Measurements from ENCODE around the gene DPH7.
"Not testable (repeated sequence)": the region's sequence is repeated elsewhere in the genome, so short reads cannot be mapped to it uniquely, and the experiment has no call there.

DPH7 gene

GRCh38 chr9:137545123-137545522 lies 33.6 kb downstream of the DPH7 start:
- peak; percentile 72 for DNase-seq (ENCODE audit: low spot score)

GRCh38 chr9:137544176-137544760 lies 34.5 kb downstream of the DPH7 start:
- DNase-seq (ENCODE audit: low spot score), result peak; percentile 74

- DNase-seq (ENCODE audit: low spot score), result no peak
These were observed 35.3 kb downstream of the DPH7 start for GRCh38 chr9:137543237-137543963.

- DNase-seq (ENCODE audit: low spot score), result no peak
These were observed 36.2 kb downstream of the DPH7 start for GRCh38 chr9:137542486-137542885.

- no peak for DNase-seq (ENCODE audit: low spot score)
These were observed 38.2 kb downstream of the DPH7 start for GRCh38 chr9:137540536-137540935.

GRCh38 chr9:137538058-137538457 lies 40.7 kb downstream of the DPH7 start:
- DNase-seq (ENCODE audit: low spot score), result no peak

- not testable (repeated sequence) for DNase-seq (ENCODE audit: low spot score)
These were observed 42.1 kb downstream of the DPH7 start for GRCh38 chr9:137536594-137537131.

GRCh38 chr9:137535120-137535428 lies 43.7 kb downstream of the DPH7 start:
- DNase-seq (ENCODE audit: low spot score), result no peak

GRCh38 chr9:137534256-137535119 lies 44.2 kb downstream of the DPH7 start:
- DNase-seq (ENCODE audit: low spot score), result peak; percentile 75

- DNase-seq (ENCODE audit: low spot score), result not testable (repeated sequence)
These were observed 45.7 kb downstream of the DPH7 start for GRCh38 chr9:137532891-137533468.

- DNase-seq (ENCODE audit: low spot score), result no peak
These were observed 47.5 kb downstream of the DPH7 start for GRCh38 chr9:137531099-137531765.

GRCh38 chr9:137530331-137530730 lies 48.4 kb downstream of the DPH7 start:
- DNase-seq (ENCODE audit: low spot score), result no peak

GRCh38 chr9:137524981-137525317 lies 53.8 kb downstream of the DPH7 start:
- no peak for DNase-seq (ENCODE audit: low spot score)

- no peak for DNase-seq (ENCODE audit: low spot score)
These were observed 54.4 kb downstream of the DPH7 start for GRCh38 chr9:137524161-137524980.

- no peak for DNase-seq (ENCODE audit: low spot score)
These were observed 55.8 kb downstream of the DPH7 start for GRCh38 chr9:137522746-137523455.

- no peak for DNase-seq (ENCODE audit: low spot score)
These were observed 57.2 kb downstream of the DPH7 start for GRCh38 chr9:137521405-137521985.

- no peak for DNase-seq (ENCODE audit: low spot score)
These were observed 57.9 kb downstream of the DPH7 start for GRCh38 chr9:137520614-137521404.

- DNase-seq (ENCODE audit: low spot score), result no peak
These were observed 59.2 kb downstream of the DPH7 start for GRCh38 chr9:137519553-137519952.
